Skeletal muscle tissue (tissue), 4 donors: ENCODE data around the gene ATP2A3. TPM values are rescaled to one million over a fixed set of nuclear protein-coding genes. Genes with fewer than 3 reads are reported as not detected.

Source experiments
- H3K27ac ChIP-seq: one replicate; pipeline ENCODE4 v1.7.0; 2013; ENCODE audit warnings: mild to moderate bottlenecking, low read depth, low read length, inconsistent platforms
- H3K27me3 ChIP-seq, 3 donors: one replicate each; pipeline ENCODE4 v1.7.0; 2013; ENCODE audit warnings: low read length in 3 of 3; ENCODE audit not compliant: control insufficient read depth in 3 of 3, insufficient read depth in 3 of 3
- H3K36me3 ChIP-seq, 3 donors: one replicate each; pipeline ENCODE4 v1.7.0; 2013; ENCODE audit warnings: low read length in 3 of 3; ENCODE audit not compliant: control insufficient read depth in 3 of 3, insufficient read depth in 3 of 3
- H3K4me1 ChIP-seq, 3 donors: one replicate each; pipeline ENCODE4 v1.7.0; 2013; ENCODE audit warnings: low read length in 3 of 3, mild to moderate bottlenecking in 3 of 3; ENCODE audit not compliant: control insufficient read depth in 3 of 3, insufficient read depth in 3 of 3
- H3K4me3 ChIP-seq, 3 donors: one replicate each; pipeline ENCODE4 v1.7.0; 2013; ENCODE audit warnings: low read length in 3 of 3
- H3K9ac ChIP-seq, 3 donors: one replicate each; pipeline ENCODE4 v1.7.0; 2013; ENCODE audit warnings: low read length in 3 of 3, mild to moderate bottlenecking in 3 of 3, moderate library complexity in 2 of 3, low read depth in 1 of 3
- H3K9me3 ChIP-seq, 3 donors: one replicate each; pipeline ENCODE4 v1.7.0; 2013; ENCODE audit warnings: low read length in 3 of 3; ENCODE audit not compliant: control insufficient read depth in 3 of 3
- total RNA-seq: library from RNA; depleted of rRNA; stranded (reverse); fragments of >200 nt; gene quantifications from one replicate; pipeline ENCODE4 v1.2.3, GENCODE V29; 2014
- donor health status: Osteomylitis.

The ATP2A3 gene
- total RNA-seq, 1 donor from 2014 or later, result 3.7 TPM

- Histone ChIP-seq H3K9me3 (no peaks in the 10 kb centered on the region), H3K36me3 (no peaks in the 10 kb centered on the region), H3K27ac (peak overlapping the region; percentile 36), H3K4me3 (no peak overlapping the region), H3K9ac (no peak overlapping the region), H3K4me1 (peaks cover 51 to 85% (median 83%) of the 10 kb centered on the region in 3 donors), H3K27me3 (no peaks in the 10 kb centered on the region)
These were observed 74.0 kb downstream of the ATP2A3 start for GRCh38 chr17:3890082-3890877.

DNA sequence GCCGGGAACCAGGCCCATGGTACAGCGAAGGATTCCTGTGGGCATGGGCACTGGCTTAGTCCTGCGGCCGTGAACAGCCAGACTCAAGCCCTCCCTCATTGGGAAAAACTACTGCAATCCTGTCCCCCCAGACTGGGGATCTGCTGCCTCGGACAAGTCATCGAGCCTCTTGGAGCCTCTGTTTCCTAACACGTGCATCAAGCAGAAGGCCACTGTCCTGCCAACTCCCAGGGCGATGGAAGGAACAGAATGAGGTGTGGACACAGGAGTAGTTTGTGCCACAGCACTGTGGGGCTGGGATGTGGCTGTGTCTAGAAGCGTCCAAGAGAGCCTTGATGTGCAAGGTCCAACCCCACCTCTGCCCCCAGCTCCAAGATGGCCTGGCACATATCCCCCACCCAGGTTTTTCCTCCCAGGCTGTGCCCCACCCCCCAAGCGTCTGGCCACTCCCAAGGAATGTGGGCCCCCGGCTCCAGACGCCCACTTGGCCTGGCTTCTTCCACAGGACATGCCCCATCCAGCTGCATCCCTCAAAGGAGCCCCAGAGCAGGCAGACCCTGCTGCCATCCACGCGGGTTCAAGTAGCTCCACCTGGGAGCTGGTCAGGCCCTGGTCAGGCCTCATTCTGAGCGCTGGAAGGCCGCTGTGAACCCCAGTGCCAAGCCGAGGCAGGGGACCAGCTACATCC is 74.8 kb downstream of the ATP2A3 start:
- Histone ChIP-seq H3K36me3 (peaks cover 0 to 6% (median 2%) of the 10 kb centered on the region in 3 donors), H3K9me3 (no peaks in the 10 kb centered on the region), H3K4me1 (peaks cover 42 to 77% (median 75%) of the 10 kb centered on the region in 3 donors), H3K9ac (peak overlapping the region in 1 of 3 donors; percentile 57), H3K4me3 (no peak overlapping the region), H3K27ac (peak overlapping the region; percentile 83), H3K27me3 (no peaks in the 10 kb centered on the region)

DNA sequence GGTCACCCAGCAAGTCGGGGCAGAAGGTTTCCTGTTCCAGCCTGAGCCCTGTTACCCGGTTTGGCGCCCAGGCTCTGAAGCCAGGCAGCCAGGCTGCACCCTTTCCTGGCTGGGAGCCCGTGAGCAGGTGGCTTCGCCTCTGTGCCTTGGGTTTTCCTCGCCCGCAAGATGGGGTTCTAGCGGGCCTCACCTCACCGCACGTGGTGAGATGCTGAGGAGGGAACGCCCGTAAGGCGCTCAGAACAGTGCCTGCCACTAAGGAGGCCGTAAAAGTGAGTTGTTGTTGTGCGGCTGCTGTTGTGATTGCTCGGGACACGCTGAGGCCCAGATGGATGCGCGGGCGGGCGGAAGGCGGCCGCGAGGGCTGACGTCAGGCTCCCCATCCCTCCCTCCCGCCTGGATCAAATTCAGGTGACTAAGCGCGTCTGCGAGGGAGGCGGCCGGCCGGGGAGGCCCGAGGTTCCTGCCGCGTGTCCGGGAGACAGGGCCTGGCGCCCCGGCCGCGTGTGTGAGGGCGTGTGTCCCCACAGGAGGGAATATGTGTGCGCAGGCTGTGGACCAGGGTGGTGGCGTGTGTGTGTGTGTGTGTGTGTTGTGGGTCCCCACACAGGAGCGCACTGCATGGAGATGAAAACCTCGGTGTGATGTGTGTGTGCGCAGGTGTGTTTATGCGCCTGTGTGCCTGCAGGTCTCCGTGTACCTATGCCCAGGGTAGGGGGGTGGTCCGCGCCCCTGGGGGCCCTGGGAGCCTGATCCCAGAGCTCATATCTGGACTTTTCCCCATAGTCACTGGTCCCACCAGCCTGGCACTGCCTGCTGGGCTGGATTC is 75.7 kb downstream of the ATP2A3 start:
- peak overlapping the region in 1 of 3 donors; percentile 35 for H3K4me3 ChIP-seq

DNA sequence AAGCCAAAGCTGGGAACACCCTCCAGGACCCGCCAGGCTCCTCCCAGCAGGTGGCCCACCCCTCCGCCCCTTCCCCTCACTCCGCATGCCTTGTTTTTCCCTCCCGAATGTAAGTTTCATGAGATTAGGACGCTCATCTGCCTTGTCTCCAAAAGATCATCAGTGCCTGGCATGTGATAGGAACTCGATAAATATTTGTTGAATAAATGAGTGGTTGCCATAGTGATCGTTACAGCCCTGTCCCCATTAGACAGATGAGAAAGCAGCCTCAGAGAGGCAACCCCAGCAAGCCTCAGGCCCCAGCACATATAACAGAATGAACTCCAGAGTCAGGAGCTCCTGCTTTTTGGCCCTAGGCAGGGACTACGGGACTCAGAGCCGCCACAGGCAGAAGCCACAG is 76.4 kb downstream of the ATP2A3 start:
- H3K4me1 ChIP-seq, result peaks cover 30 to 64% (median 61%) of the 10 kb centered on the region in 3 donors
- peak overlapping the region; percentile 20 to 66 (median 56) for H3K9ac ChIP-seq

More for the DNA sequence above, 75.7 kb downstream of the ATP2A3 start:
- Histone ChIP-seq H3K9ac (peak overlapping the region in 2 of 3 donors; percentile 56 to 66), H3K36me3 (peaks cover 0 to 13% (median 9%) of the 10 kb centered on the region in 3 donors), H3K9me3 (no peaks in the 10 kb centered on the region), H3K27ac (peak overlapping the region; percentile 83), H3K27me3 (no peaks in the 10 kb centered on the region), H3K4me1 (peaks cover 33 to 68% (median 66%) of the 10 kb centered on the region in 3 donors)

DNA sequence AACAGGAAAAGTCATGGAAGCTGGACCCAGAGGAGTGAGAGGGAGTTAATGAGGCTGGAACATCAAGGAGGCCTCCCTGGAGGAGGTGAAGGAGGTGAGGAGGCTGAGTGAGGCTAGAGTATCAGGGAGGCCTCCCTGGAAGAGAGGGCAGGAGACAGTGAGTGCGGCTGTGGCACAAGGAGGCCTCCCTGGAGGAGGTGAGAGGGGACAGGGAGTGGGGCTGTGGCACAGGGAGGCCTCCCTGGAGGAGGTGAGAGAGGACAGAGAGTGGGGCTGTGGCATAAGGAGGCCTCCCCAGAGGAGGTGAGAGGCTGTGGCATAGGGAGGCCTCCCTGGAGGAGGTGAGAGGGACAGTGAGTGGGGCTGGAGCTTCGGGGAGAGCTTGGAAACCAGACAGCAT is 76.8 kb downstream of the ATP2A3 start:
- no peaks in the 10 kb centered on the region for H3K9me3 ChIP-seq
- peaks cover 30 to 64% (median 58%) of the 10 kb centered on the region in 3 donors for H3K4me1 ChIP-seq
- H3K27ac ChIP-seq, result peak overlapping the region; percentile 83
- H3K27me3 ChIP-seq, result no peaks in the 10 kb centered on the region
- peaks cover 0 to 13% (median 9%) of the 10 kb centered on the region in 3 donors for H3K36me3 ChIP-seq
- H3K9ac ChIP-seq, result no peak overlapping the region
- no peak overlapping the region for H3K4me3 ChIP-seq

More for the DNA sequence above, 76.4 kb downstream of the ATP2A3 start:
- Histone ChIP-seq H3K9me3 (no peaks in the 10 kb centered on the region), H3K36me3 (peaks cover 0 to 13% (median 9%) of the 10 kb centered on the region in 3 donors), H3K27me3 (no peaks in the 10 kb centered on the region), H3K27ac (peak overlapping the region; percentile 83), H3K4me3 (no peak overlapping the region)

- H3K36me3 ChIP-seq, result peaks cover 0 to 13% (median 9%) of the 10 kb centered on the region in 3 donors
- H3K4me3 ChIP-seq, result no peak overlapping the region
- H3K27ac ChIP-seq, result peak overlapping the region; percentile 83
- peaks cover 26 to 60% (median 54%) of the 10 kb centered on the region in 3 donors for H3K4me1 ChIP-seq
- no peaks in the 10 kb centered on the region for H3K27me3 ChIP-seq
- H3K9me3 ChIP-seq, result no peaks in the 10 kb centered on the region
- H3K9ac ChIP-seq, result no peak overlapping the region
These were observed 77.5 kb downstream of the ATP2A3 start for GRCh38 chr17:3886776-3887175.

GRCh38 chr17:3885970-3886369 is 78.3 kb downstream of the ATP2A3 start:
- Histone ChIP-seq H3K4me3 (no peak overlapping the region), H3K9ac (no peak overlapping the region), H3K27me3 (no peaks in the 10 kb centered on the region), H3K36me3 (peaks cover 0 to 13% (median 9%) of the 10 kb centered on the region in 3 donors), H3K9me3 (no peaks in the 10 kb centered on the region), H3K27ac (no peak overlapping the region), H3K4me1 (peaks cover 24 to 53% (median 48%) of the 10 kb centered on the region in 3 donors)

DNA sequence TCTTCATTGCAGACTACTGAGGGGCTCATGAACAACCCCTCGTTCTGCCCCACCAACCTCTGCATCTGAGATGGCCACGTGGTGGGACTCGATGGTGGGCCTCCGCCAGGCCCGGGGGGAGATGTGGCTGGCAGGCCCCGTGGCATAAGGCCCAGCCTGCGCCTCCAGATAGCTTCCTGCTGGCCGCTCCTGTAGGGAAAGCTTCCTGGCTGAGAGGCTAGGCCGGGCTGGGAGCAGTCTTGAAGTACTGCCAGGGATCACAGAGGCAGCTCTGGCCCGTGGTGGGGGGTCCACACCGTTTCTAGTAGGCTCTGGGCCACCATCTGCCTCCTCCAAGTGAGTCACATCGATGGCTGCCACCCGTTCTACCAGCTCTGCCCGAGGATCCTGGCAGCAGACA is 79.0 kb downstream of the ATP2A3 start:
- Histone ChIP-seq H3K27ac (no peak overlapping the region), H3K27me3 (no peaks in the 10 kb centered on the region), H3K9me3 (no peaks in the 10 kb centered on the region), H3K36me3 (peaks cover 0 to 13% (median 9%) of the 10 kb centered on the region in 3 donors), H3K9ac (no peak overlapping the region), H3K4me1 (peaks cover 21 to 48% (median 43%) of the 10 kb centered on the region in 3 donors), H3K4me3 (no peak overlapping the region)

GRCh38 chr17:3884188-3884587 is 80.0 kb downstream of the ATP2A3 start:
- no peak overlapping the region for H3K9ac ChIP-seq
- H3K36me3 ChIP-seq, result peaks cover 0 to 13% (median 9%) of the 10 kb centered on the region in 3 donors
- H3K4me3 ChIP-seq, result no peak overlapping the region
- H3K9me3 ChIP-seq, result no peaks in the 10 kb centered on the region
- H3K27me3 ChIP-seq, result no peaks in the 10 kb centered on the region
- H3K27ac ChIP-seq, result no peak overlapping the region
- peaks cover 17 to 48% (median 40%) of the 10 kb centered on the region in 3 donors for H3K4me1 ChIP-seq
